ENCODE data around the gene YIPF6. TPM values are rescaled to one million over a fixed set of nuclear protein-coding genes. Genes with fewer than 3 reads are reported as not detected.
"Not testable (repeated sequence)": the region's sequence is repeated elsewhere in the genome, so short reads cannot be mapped to it uniquely, and the experiment has no call there.

Gene YIPF6
- total RNA-seq, 2 donors from 2014 or later = 12.9 to 14.0 TPM

DNA sequence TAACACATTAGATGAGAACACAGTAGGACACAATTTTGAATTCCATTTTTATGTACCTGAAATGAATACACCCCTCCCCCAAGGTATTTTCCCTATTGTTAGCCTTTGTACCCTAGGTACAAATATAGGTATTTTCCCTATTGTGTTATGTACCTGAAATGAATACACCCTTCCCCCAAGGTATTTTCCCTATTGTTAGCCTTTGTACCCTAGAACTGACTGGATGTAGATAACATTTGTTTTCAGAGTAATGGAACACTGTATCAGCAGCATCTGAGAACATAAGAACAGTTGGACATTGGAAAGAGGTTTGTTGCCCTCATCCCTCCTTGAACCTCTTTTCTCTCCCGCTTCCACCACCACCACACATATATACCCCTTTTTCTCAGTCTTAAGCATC lies 37.6 kb downstream of the YIPF6 start:
- 58 to 69% methylated on average over 1 of the region's 1 CpG for WGBS, 2 donors
- no peaks in the 10 kb centered on the region for H3K27me3 ChIP-seq
- H3K4me3 ChIP-seq = no peak overlapping the region
- no peaks in the 10 kb centered on the region for H3K9me3 ChIP-seq
- H3K27ac ChIP-seq = no peak overlapping the region
- ATAC-seq = peak; percentile 35
- no peak for TF ChIP-seq POLR2A (IDR thresholded peaks at IDR 0.05)
- TF ChIP-seq, protein P1, sequence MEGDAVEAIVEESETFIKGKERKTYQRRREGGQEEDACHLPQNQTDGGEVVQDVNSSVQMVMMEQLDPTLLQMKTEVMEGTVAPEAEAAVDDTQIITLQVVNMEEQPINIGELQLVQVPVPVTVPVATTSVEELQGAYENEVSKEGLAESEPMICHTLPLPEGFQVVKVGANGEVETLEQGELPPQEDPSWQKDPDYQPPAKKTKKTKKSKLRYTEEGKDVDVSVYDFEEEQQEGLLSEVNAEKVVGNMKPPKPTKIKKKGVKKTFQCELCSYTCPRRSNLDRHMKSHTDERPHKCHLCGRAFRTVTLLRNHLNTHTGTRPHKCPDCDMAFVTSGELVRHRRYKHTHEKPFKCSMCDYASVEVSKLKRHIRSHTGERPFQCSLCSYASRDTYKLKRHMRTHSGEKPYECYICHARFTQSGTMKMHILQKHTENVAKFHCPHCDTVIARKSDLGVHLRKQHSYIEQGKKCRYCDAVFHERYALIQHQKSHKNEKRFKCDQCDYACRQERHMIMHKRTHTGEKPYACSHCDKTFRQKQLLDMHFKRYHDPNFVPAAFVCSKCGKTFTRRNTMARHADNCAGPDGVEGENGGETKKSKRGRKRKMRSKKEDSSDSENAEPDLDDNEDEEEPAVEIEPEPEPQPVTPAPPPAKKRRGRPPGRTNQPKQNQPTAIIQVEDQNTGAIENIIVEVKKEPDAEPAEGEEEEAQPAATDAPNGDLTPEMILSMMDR (IDR thresholded peaks at IDR 0.05) = no peak
- no peak for DNase-seq
- intact Hi-C loops (cut with DNase I) = no loop called here
- no peaks in the 10 kb centered on the region for H3K4me1 ChIP-seq
- no peaks in the 10 kb centered on the region for H3K36me3 ChIP-seq (replicated peaks in 1 of 2; ENCODE audit: insufficient read depth in 1 of 2, low read depth in 2 of 2)

DNA sequence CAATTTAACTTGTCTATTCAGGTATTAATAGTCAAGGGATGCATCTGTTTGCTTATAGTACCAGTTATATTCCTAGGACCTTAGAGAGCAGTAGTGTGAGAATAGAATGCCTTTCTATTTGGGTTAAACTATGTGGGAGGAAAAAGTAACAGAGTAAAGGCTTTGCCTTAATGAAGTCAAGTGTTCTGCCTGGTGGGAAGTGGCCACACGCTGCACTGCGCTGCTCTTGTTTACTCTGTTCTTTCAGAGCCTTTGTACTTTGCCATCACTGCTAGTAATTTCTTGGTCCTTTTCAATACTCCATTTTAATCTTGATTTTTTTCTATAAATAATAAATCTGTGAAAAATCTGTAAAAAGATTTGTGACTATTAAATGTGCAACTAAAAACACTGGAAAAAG lies 38.0 kb downstream of the YIPF6 start:
- no peaks in the 10 kb centered on the region for H3K36me3 ChIP-seq (replicated peaks in 1 of 2; ENCODE audit: insufficient read depth in 1 of 2, low read depth in 2 of 2)
- H3K27me3 ChIP-seq = no peaks in the 10 kb centered on the region
- TF ChIP-seq, protein P1 (IDR thresholded peaks at IDR 0.05) = no peak
- TF ChIP-seq POLR2A (IDR thresholded peaks at IDR 0.05) = no peak
- intact Hi-C loops (cut with DNase I) = no loop called here
- DNase-seq (peak in 2 of 4 donors; percentile 3 to 29), ATAC-seq (no peak)
- H3K27ac ChIP-seq = no peak overlapping the region
- WGBS, 2 donors = 17 to 37% methylated on average over 2 of the region's 2 CpGs
- no peaks in the 10 kb centered on the region for H3K9me3 ChIP-seq
- H3K4me3 ChIP-seq = no peak overlapping the region
- H3K4me1 ChIP-seq = no peaks in the 10 kb centered on the region

DNA sequence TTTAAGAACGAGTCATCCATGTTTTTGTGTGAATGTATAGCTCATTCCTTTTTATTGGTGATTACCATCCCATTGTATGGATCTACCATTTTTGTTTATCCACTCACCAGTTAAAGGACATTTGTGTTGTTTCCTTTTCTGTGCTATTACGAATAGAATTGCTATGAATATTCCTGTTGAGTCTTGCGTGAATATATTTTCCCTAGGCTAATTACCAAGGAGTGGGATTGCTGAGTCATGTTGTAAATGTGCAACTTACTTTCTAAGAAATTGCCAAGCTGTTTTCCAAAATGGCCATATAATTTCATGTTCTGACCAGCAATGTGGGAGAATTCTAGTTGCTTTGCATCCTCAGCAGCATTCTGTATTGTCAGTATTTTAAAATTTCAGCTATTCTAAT lies 51.3 kb downstream of the YIPF6 start:
- intact Hi-C loops (cut with DNase I) = no loop called here
- Histone ChIP-seq H3K36me3 (replicated peaks in 1 of 2; ENCODE audit: insufficient read depth in 1 of 2, low read depth in 2 of 2) (no peaks in the 10 kb centered on the region), H3K4me1 (no peaks in the 10 kb centered on the region), H3K27ac (no peak overlapping the region), H3K9me3 (no peaks in the 10 kb centered on the region), H3K27me3 (no peaks in the 10 kb centered on the region), H3K4me3 (no peak overlapping the region)
- TF ChIP-seq, protein P1 (IDR thresholded peaks at IDR 0.05) = no peak
- TF ChIP-seq POLR2A (IDR thresholded peaks at IDR 0.05) = no peak
- DNase-seq (no peak), ATAC-seq (no peak)
- WGBS, 2 donors = 83 to 93% methylated on average over 3 of the region's 3 CpGs

DNA sequence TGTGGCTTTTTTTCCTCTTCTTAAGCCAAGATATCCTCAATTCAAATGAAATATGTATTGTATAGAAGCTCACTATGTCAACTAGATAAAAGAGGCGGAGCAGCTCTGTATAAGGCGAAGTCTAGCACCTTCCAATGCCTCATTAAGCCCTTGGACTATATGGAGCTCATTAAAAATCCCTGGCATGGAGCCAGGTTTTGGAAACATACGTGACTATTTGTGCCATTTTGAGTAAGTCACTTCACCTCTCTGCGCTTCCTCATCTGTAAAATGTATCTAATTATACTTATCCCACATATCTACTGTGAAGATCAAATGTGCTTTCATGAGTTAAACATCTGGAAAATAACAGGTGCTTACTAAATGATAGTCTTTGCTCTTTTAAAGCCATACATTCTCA lies 57.2 kb downstream of the YIPF6 start:
- 78 to 82% methylated on average over 4 of the region's 4 CpGs for WGBS, 2 donors
- no peak overlapping the region for H3K27ac ChIP-seq
- no peak overlapping the region for H3K4me3 ChIP-seq
- ATAC-seq = no peak
- H3K9me3 ChIP-seq = no peaks in the 10 kb centered on the region
- no peaks in the 10 kb centered on the region for H3K36me3 ChIP-seq (replicated peaks in 1 of 2; ENCODE audit: insufficient read depth in 1 of 2, low read depth in 2 of 2)
- TF ChIP-seq, protein P1 (IDR thresholded peaks at IDR 0.05) = no peak
- no peak for TF ChIP-seq POLR2A (IDR thresholded peaks at IDR 0.05)
- DNase-seq = no peak
- H3K4me1 ChIP-seq = no peaks in the 10 kb centered on the region
- H3K27me3 ChIP-seq = no peaks in the 10 kb centered on the region
- intact Hi-C loops (cut with DNase I) = no loop called here

DNA sequence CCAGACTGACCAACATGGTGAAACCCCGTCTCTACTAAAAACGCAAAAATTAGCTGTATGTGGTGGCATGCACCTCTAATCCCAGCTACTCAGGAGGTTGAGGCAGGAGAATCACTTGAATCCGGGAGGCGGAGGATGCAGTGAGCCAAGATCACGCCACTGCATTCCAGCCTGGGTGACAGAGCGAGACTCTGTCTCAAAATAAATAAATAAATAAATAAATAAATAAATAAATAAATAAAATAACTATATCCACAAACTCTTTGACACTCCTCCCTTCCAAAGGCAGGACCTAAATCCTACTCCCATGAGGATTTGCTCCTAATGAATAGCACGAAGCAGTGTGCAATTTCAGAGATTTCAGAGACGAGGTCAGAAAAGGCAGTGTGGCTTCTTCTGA lies 58.3 kb downstream of the YIPF6 start:
- H3K9me3 ChIP-seq; H3K36me3 ChIP-seq (replicated peaks in 1 of 2; ENCODE audit: insufficient read depth in 1 of 2, low read depth in 2 of 2); intact Hi-C loops (cut with DNase I); H3K4me3 ChIP-seq; DNase-seq; H3K27me3 ChIP-seq; H3K27ac ChIP-seq; H3K4me1 ChIP-seq; ATAC-seq: not testable (repeated sequence)
- WGBS, 2 donors = 88 to 93% methylated on average over 6 to 8 of the region's 8 CpGs

DNA sequence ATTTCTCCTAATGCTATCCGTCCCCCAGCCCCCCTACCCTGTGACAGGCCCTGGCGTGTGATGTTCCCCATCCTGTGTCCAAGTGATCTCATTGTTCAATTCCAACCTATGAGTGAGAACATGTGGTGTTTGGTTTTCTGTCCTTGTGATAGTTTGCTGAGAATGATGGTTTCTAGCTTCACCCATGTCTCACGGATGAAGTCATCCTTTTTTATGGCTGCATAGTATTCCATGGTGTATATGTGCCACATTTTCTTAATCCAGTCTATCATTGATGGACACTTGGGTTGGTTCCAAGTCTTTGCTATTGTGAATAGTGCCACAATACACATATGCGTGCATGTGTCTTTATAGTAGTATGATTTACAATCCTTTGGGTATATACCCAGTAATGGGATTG lies 61.1 kb downstream of the YIPF6 start:
- H3K27me3 ChIP-seq; ATAC-seq; H3K27ac ChIP-seq; H3K9me3 ChIP-seq; H3K36me3 ChIP-seq (replicated peaks in 1 of 2; ENCODE audit: insufficient read depth in 1 of 2, low read depth in 2 of 2); H3K4me3 ChIP-seq; DNase-seq; intact Hi-C loops (cut with DNase I); H3K4me1 ChIP-seq: not testable (repeated sequence)
- 92 to 94% methylated on average over 4 of the region's 4 CpGs for WGBS, 2 donors

Measured in body of pancreas (tissue), 4 donors.